ENCODE data around the gene KAZN.

GRCh38 chr1:15151871-15152270, 553.4 kb downstream of the KAZN start:
- no peak for TF ChIP-seq CTCF (IDR thresholded peaks at IDR 0.05; ENCODE audit: low read length)
- TF ChIP-seq EZH2 (optimal IDR thresholded peaks at IDR 0.05; ENCODE audit: low read depth, low read length), result no peak
- no peak for TF ChIP-seq EZH2phosphoT487 (IDR thresholded peaks at IDR 0.05; ENCODE audit: low read length)

Measured in MM.1S (cell line).